Bronchial epithelial cell (primary cell): Measurements from ENCODE around the gene KRT40. TPM values are rescaled to one million over a fixed set of nuclear protein-coding genes. Genes with fewer than 3 reads are reported as not detected.

Experiments used
- DNase-seq: peaks from one replicate; pipeline ENCODE4 v3.0.0-alpha.2; 2010; ENCODE audit warnings: low read depth
- FAIRE-seq: peaks from 2 replicates; lab custom pipeline; 2011; peaks lifted over from hg19 to GRCh38; lab: Jason Lieb, UNC
- H3K27me3 ChIP-seq: 2 replicates; pipeline ENCODE4 v1.5.1; 2011; ENCODE audit warnings: low read length; ENCODE audit not compliant: control insufficient read depth, insufficient read depth
- H3K36me3 ChIP-seq: 2 replicates; pipeline ENCODE4 v1.5.1; 2011; ENCODE audit warnings: low read length; ENCODE audit not compliant: control insufficient read depth, insufficient read depth
- H3K4me3 ChIP-seq: 2 replicates; pipeline ENCODE4 v1.5.1; 2011; ENCODE audit warnings: mild to moderate bottlenecking, low read depth, low read length, control low read depth
- total RNA-seq: library from RNA; depleted of rRNA; stranded (reverse); fragments of >200 nt; gene quantifications from 2 replicates; pipeline ENCODE4 v1.2.1, GENCODE V29; 2014
- TF ChIP-seq, protein P1 (sequence below): IDR thresholded peaks from 2 replicates; pipeline ENCODE4 v1.5.1; 2011; ENCODE audit warnings: mild to moderate bottlenecking, moderate library complexity, low read length, control low read depth, inconsistent platforms; ENCODE audit not compliant: insufficient read depth, severe bottlenecking

Gene KRT40
- total RNA-seq, 1 donor from 2014 or later, result not detected

- no peak for FAIRE-seq
- TF ChIP-seq, protein P1, sequence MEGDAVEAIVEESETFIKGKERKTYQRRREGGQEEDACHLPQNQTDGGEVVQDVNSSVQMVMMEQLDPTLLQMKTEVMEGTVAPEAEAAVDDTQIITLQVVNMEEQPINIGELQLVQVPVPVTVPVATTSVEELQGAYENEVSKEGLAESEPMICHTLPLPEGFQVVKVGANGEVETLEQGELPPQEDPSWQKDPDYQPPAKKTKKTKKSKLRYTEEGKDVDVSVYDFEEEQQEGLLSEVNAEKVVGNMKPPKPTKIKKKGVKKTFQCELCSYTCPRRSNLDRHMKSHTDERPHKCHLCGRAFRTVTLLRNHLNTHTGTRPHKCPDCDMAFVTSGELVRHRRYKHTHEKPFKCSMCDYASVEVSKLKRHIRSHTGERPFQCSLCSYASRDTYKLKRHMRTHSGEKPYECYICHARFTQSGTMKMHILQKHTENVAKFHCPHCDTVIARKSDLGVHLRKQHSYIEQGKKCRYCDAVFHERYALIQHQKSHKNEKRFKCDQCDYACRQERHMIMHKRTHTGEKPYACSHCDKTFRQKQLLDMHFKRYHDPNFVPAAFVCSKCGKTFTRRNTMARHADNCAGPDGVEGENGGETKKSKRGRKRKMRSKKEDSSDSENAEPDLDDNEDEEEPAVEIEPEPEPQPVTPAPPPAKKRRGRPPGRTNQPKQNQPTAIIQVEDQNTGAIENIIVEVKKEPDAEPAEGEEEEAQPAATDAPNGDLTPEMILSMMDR, result no peak
- H3K36me3 ChIP-seq, result no peaks in the 10 kb centered on the region
- DNase-seq, result no peak
- H3K4me3 ChIP-seq, result no peak overlapping the region
- no peaks in the 10 kb centered on the region for H3K27me3 ChIP-seq
These were observed 16.5 kb downstream of the KRT40 start for GRCh38 chr17:40967582-40967981.

- Histone ChIP-seq H3K36me3 (no peaks in the 10 kb centered on the region), H3K4me3 (no peak within 1 kb of the TSS), H3K27me3 (no peaks in the 10 kb centered on the region)
- DNase-seq (no peak), FAIRE-seq (no peak)
- TF ChIP-seq, protein P1, result no peak
These were observed 17.3 kb downstream of the KRT40 start, which contains the start of gene KRT39 for GRCh38 chr17:40966848-40967247. TSS of gene KRT39 (minus strand) at chr17:40966948. CDS start at chr17:40966856, 92 bp downstream.

DNA sequence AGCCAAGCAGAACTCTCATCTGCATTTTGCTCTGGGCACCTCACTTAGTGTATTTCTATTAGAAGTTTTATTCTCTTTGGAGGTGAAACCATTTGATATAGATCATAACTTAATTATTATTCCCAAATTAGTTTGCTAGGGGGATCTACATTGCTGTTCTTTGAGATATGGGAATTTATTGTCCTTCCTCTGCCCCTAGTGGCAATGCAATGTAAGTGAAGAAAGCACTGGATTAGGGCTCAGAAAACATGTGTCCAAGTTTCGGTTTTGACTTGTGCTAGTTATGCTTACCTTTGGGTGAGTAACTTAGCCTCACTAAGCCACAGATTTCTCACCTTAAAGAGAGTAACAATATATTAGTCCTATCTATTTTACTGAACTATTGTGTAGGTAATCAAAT, 20.3 kb downstream of the KRT40 start:
- DNase-seq (peak; percentile 81), FAIRE-seq (no peak)
- no peaks in the 10 kb centered on the region for H3K36me3 ChIP-seq
- H3K4me3 ChIP-seq, result no peak overlapping the region
- TF ChIP-seq, protein P1, result peak; percentile 57
- no peaks in the 10 kb centered on the region for H3K27me3 ChIP-seq

DNA sequence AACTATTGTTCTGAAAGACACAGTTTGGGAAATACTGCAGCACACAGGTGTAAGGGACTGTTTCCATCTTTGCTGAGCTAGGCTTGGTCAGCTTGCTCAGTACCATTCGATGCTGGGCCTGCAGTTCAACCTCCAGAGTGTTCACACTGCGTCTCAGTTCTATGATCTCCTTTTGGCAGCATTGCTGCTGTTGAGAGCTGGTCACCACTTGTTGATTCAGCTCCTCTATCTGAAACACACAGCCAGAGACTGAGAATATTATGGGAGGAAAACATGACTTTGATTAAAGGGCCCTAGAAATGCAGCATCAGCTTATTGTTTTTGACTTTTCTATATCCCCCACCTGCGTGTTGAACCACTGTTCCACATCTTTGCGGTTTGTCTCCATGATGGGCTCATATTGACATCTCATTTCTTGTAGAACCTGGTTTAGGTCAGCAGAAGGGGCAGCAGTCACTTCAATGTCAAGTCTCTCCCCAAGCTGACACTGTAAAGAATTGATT, 22.0 kb downstream of the KRT40 start:
- Histone ChIP-seq H3K4me3 (no peak overlapping the region), H3K36me3 (no peaks in the 10 kb centered on the region), H3K27me3 (no peaks in the 10 kb centered on the region)
- FAIRE-seq, result peak; percentile 43
- TF ChIP-seq, protein P1, result no peak
- no peak for DNase-seq

- FAIRE-seq (no peak), DNase-seq (no peak)
- Histone ChIP-seq H3K4me3 (no peak overlapping the region), H3K27me3 (no peaks in the 10 kb centered on the region), H3K36me3 (no peaks in the 10 kb centered on the region)
- TF ChIP-seq, protein P1, result no peak
These were observed 22.5 kb downstream of the KRT40 start for GRCh38 chr17:40961591-40961990.

DNA sequence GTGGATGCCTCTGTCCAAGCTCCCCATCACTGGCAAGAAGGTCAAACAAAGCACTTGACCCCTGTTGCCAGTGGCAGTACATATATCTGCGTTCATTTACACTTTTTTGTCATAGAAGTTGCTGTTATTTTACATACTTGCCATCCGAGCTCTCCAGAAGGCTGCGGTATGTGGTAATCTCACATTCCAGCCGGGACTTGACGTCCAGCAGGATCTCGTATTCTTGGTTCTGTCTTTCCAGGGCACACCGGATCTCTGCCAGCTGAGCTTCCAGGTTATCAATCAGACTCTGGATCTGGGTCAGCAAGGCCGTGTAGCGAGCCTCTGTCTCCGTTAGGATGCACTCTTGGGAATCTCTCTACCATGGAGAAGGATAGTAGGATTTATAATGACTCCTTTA, 24.0 kb downstream of the KRT40 start:
- H3K4me3 ChIP-seq, result no peak overlapping the region
- no peak for FAIRE-seq
- TF ChIP-seq, protein P1, result no peak
- H3K27me3 ChIP-seq, result no peaks in the 10 kb centered on the region
- peak; percentile 64 for DNase-seq
- no peaks in the 10 kb centered on the region for H3K36me3 ChIP-seq
